ENCODE data around the gene MXI1.

Gene MXI1

DNA sequence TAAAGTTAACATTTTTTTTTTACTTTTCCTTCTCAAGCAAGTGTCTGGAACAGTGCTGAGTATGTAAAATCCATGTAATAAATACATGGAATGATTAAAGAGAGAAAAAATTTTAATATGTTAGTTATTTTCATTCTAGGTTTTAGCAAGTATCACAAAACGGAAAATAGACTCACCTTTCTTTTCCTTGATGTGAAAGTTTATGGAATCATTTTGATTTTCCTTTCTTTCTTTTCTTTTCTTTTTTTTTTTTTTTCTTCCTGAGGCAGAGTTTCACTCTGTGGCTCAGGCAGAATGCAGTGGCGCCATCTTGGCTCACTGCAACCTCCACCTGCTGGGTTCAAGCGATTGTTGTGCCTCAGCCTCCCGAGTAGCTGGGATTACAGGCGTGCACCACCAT, 69.2 kb downstream of the MXI1 start:
- no peak for DNase-seq (ENCODE audit: low read depth)

GRCh38 chr10:110277591-110277990, 70.2 kb downstream of the MXI1 start:
- DNase-seq (ENCODE audit: low read depth), result no peak

- DNase-seq (ENCODE audit: low read depth), result no peak
Measured at GRCh38 chr10:110278562-110279406, 71.4 kb downstream of the MXI1 start.

DNA sequence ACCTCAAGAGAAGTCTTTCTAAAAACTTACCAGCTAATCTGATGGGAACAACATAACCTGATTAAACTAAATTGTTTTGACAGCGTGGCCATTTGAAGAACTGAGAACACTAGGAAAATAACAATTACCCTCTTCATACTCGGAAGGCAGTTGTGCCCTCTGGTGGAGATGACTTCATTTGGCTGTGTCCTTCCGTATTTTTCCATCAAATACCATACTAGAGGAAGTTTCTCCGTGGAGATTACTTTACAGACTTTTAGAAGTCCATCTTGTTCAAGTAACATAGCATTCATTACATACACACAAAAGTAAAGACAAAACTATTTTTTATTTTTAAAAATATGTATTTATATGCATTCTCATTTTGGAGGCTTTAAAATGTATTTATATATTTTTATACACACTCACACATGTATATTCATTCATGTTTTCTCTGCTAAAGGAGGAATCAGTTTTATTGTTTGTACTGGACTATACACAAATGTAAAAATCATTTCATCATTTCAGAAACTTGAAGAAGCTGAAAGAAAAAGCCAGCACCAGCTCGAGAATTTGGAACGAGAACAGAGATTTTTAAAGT, 72.1 kb downstream of the MXI1 start:
- DNase-seq (ENCODE audit: low read depth), result no peak

GRCh38 chr10:110284262-110284661, 76.9 kb downstream of the MXI1 start:
- DNase-seq (ENCODE audit: low read depth), result no peak

DNA sequence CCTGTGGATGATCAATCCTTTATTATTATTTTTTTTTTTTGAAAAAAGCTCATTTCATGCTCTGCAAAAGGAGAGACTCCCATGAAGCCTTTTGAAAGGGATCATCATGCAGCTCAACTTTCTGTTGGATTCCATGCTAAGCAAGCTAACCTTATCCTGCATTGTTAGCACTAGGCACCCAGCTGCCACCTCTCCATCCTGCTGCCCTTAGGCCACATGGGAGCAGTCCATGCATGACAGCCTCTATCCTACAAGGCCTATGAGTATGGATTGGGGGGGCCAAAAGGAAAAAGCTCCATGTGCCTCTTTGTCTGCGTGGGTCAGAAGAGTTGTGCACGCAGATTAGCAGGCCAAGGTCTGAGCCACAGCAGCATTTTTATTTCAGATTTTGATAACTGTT, 78.1 kb downstream of the MXI1 start:
- DNase-seq (ENCODE audit: low read depth), result no peak

- DNase-seq (ENCODE audit: low read depth), result no peak
Measured at GRCh38 chr10:110286841-110287240, 79.4 kb downstream of the MXI1 start.

DNA sequence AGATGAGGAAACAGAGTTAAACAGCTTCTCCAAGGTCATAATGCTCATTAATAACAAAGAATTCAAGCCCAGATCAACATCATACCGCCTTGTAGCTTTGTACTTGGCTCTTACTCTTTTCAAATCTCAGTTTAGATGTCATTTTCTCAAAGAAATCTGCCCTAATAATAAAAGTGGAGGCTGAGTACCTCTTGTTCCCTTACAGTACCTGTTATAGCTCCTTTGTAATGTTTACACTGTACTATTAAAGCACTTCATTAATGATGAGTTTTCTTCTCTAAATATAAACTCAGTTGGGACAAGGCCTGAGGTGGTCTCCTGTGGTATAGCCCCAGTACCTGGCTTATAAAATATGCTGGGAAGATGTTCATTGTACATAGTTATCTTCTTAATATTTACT, 89.6 kb downstream of the MXI1 start:
- DNase-seq (ENCODE audit: low read depth), result no peak

- no peak for DNase-seq (ENCODE audit: low read depth)
Measured at GRCh38 chr10:110300486-110300986, 93.1 kb downstream of the MXI1 start.

GRCh38 chr10:110303681-110304080, 96.3 kb downstream of the MXI1 start:
- DNase-seq (ENCODE audit: low read depth), result no peak

GRCh38 chr10:110304394-110304779, 97.0 kb downstream of the MXI1 start:
- no peak for DNase-seq (ENCODE audit: low read depth)

- peak; percentile 95 for DNase-seq (ENCODE audit: low read depth)
Measured at GRCh38 chr10:110304780-110305421, 97.5 kb downstream of the MXI1 start, which contains the start of gene SMNDC1. TSS of gene SMNDC1 (minus strand) at chr10:110304920. CDS start at chr10:110303587, 1,333 bp downstream.

DNA sequence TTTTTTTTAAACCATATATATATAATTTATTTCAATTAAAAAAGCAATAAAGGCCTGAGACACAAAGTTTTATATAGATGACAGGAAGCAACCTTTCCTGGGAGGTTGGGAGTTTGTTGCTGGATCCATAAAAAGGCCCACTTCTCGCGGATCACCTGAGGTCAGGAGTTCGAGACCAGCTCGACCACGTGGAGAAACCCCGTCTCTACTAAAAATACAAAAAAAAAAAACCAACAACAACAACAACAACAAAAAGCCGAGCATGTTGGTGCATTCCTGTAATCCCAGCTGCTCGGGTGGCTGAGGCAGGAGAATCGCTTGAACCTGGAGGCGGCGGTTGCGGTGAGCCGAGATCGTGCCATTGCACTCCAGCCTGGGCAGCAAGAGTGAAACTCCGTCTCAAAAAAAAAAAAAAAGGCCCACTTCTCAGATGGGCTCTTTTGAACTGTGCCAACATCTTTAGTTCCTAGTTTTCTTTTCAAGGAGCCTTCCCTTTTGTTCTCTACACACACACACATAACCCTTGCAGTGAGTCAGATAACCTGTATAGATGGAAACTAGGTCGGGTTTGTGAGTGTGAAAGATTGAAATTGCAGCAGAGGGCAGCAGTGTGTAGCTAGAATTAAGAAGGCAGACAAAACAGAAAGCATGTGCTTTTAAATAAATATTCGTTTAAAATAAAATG, 98.5 kb downstream of the MXI1 start:
- no peak for DNase-seq (ENCODE audit: low read depth)

GRCh38 chr10:110306452-110306768, 99.0 kb downstream of the MXI1 start:
- no peak for DNase-seq (ENCODE audit: low read depth)

GRCh38 chr10:110307805-110308204, 100.4 kb downstream of the MXI1 start:
- DNase-seq (ENCODE audit: low read depth), result no peak

- DNase-seq (ENCODE audit: low read depth), result no peak
Measured at GRCh38 chr10:110310741-110311140, 103.3 kb downstream of the MXI1 start.

DNA sequence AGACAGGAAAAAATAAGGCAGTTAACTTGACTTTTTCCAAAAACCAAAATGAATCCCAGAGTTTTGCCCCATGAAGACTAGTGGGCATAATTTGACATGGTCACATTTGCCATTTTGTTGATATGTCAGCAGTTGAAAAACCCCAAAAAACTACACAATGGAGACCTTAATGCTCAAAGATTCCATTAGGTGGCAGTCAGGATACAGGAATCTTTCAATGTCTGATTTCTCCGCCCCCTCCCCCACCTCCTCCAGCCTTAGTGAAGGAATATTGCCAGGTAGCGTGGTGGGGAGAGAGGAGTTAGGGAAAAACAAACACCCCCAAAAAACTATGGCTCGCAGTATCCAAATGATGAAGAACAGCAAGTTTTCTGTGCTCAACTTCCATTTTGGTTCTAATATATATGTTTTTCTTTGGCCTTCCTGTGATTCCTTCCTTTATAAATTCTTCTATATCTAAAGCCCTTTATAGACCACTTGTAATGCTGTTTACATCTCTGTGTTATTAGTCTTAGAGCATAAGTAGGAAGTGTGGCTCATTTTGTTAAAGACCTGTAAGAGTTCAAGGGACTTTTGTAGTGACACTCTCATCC, 104.0 kb downstream of the MXI1 start:
- no peak for DNase-seq (ENCODE audit: low read depth)

DNA sequence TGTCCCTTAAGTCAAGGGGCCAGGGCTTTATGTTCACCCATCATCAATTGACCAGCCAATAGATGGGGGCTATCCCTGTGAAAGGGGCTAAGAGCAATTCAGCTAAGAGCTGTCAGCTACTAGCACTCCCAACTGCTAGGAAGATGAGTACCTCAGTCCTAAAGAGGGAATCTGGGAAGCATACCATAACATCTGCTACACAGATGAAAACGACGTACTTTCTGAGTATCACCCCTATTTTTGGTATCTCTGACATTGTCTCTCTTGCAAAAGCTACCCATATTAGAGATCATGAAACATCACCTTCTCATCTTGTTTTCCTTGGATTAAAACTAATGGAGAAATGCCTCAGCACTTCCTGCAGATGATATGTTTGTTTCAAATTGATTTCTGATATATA, 104.8 kb downstream of the MXI1 start:
- no peak for DNase-seq (ENCODE audit: low read depth)

- DNase-seq (ENCODE audit: low read depth), result no peak
Measured at GRCh38 chr10:110313674-110314073, 106.3 kb downstream of the MXI1 start.

DNA sequence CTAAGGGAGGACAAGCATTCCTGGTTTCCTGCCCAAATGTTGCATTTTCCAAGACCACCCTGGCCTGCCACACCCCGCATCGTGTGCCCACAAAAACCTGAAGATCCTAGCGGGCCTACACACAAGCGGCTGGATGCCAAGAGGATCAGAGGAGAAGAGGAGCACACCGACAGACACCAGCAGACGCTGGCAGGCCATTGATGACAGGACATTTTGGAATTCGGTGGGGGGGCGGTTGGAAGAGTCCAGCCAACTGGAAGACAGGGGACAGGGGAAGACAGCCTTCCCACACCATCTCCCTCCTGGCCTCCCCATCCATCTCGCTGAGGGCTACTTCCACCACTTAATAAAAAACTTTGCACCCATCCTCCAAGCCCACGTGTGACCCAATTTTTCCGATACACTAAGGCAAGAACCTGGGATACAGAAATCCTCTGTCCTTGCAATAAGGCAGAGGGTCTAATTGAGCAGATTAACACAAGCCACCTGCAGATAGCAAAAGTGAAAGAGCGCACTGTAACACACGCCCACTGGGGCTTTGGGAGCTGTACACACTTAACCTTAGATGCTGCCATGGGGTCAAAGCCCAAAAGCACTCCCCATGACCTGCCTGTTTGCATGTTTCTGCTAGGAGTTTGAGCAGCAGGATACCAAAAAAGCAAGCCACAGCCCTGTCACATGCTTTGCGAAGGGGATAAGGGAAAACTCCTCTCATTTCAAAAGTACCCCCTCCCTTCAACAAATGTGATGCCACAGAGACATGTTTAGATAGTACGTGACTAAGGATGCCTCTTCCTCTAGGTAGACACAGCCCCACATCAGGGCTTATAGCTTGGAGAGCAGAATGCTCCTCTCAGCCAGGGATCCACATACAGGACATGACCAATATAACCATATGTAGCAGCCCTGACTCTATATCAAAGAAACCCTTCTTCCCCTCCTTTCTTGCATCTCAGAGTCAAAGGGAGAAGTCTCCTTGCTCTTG, 110.8 kb downstream of the MXI1 start:
- no peak for DNase-seq (ENCODE audit: low read depth)
